Measurements from ENCODE around the gene TCP11.

TCP11 gene

DNA sequence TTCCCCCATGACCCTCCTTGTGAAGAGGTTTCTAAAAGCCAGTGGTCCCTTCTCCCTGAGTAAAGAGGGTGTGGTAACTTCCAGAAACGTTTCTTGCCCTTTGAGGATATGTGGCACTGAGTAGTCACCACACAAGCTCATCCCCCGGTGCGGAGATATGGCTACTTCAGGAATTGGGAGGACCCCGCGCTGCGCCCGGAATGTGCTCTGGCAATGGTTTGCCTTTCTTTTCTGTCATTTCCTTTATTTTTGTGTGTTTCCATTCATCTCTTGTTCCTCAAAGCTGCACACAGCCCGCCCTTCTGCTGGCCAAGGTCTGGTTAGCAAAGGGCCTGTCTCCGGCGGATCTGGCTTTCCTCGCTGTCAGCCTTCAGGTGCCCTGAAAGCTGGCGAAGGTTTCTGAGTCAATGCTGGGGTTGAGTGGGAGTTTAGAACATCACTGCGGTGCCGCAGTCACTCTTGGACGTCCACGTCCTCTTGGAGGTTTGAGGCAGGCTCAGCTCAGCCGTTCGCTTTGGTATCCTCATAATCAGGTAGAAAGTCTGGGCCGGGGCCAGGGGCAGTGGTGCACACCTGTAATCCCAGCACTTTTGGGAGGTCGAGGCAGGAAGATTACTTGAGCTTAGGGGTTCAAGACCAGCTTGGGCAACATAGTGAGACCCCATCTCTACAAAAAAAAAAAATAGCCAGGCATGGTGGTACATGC lies 67.2 kb downstream of the TCP11 start:
- no peak for DNase-seq (ENCODE audit: low read depth)
- TF ChIP-seq POLR2A (IDR thresholded peaks at IDR 0.05; ENCODE audit: extremely low read depth, insufficient read length) (no peak), MYC (IDR thresholded peaks at IDR 0.05; ENCODE audit: low read depth, low read length) (no peak)
- TF ChIP-seq, protein P1, sequence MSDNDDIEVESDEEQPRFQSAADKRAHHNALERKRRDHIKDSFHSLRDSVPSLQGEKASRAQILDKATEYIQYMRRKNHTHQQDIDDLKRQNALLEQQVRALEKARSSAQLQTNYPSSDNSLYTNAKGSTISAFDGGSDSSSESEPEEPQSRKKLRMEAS (IDR thresholded peaks at IDR 0.05; ENCODE audit: low read depth, low read length): no peak
- TF ChIP-seq, protein P2, sequence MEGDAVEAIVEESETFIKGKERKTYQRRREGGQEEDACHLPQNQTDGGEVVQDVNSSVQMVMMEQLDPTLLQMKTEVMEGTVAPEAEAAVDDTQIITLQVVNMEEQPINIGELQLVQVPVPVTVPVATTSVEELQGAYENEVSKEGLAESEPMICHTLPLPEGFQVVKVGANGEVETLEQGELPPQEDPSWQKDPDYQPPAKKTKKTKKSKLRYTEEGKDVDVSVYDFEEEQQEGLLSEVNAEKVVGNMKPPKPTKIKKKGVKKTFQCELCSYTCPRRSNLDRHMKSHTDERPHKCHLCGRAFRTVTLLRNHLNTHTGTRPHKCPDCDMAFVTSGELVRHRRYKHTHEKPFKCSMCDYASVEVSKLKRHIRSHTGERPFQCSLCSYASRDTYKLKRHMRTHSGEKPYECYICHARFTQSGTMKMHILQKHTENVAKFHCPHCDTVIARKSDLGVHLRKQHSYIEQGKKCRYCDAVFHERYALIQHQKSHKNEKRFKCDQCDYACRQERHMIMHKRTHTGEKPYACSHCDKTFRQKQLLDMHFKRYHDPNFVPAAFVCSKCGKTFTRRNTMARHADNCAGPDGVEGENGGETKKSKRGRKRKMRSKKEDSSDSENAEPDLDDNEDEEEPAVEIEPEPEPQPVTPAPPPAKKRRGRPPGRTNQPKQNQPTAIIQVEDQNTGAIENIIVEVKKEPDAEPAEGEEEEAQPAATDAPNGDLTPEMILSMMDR (IDR thresholded peaks at IDR 0.05; ENCODE audit: low read depth, low read length): no peak
- H3K4me3 ChIP-seq (ENCODE audit: low read depth, low read length): no peak overlapping the region

DNA sequence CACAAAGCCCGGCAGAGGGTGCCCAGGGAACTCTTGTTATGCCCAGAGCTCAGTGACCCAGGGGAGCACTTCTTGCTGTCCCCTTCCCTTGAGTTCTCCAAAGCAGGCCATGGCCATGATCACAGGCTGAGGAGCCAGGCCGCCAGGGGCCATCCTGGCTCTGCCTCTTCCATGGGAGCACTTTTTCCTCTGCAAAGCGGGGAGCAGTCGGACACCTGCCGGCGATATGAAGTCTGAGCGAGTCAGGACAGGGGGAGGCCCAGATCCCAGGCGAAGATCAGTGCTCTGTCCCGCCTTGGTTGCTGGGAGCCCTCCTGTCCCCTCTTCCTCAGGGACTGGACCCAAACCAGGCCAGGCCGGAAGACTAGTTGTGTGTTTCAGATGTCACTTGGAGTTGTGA lies 67.9 kb downstream of the TCP11 start:
- TF ChIP-seq, protein P1 (IDR thresholded peaks at IDR 0.05; ENCODE audit: low read depth, low read length): no peak
- TF ChIP-seq POLR2A (IDR thresholded peaks at IDR 0.05; ENCODE audit: extremely low read depth, insufficient read length): no peak
- TF ChIP-seq, protein P2 (IDR thresholded peaks at IDR 0.05; ENCODE audit: low read depth, low read length): no peak
- H3K4me3 ChIP-seq (ENCODE audit: low read depth, low read length): no peak overlapping the region
- no peak for DNase-seq (ENCODE audit: low read depth)

DNA sequence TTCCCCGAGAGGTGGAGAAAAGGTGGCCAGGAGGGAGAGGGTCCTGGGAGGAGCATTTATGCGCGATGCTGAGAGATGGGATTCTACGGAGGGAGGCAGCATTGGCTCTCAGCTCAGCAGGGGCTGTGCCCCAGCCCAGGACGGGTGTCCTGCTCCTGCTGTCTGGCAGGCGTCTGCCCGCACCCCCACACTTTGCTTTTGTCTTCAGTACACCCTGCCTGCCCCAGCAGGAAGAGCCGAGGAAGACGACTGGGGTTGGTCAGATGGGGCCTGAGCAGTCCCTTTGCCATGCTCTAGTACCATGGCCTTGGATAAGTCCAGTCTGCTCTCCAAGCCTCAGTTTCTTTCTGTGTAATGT lies 68.5 kb downstream of the TCP11 start:
- TF ChIP-seq, protein P2 (IDR thresholded peaks at IDR 0.05; ENCODE audit: low read depth, low read length): no peak
- TF ChIP-seq POLR2A (IDR thresholded peaks at IDR 0.05; ENCODE audit: extremely low read depth, insufficient read length) (no peak), MYC (IDR thresholded peaks at IDR 0.05; ENCODE audit: low read depth, low read length) (no peak)
- TF ChIP-seq, protein P1 (IDR thresholded peaks at IDR 0.05; ENCODE audit: low read depth, low read length): no peak
- no peak overlapping the region for H3K4me3 ChIP-seq (ENCODE audit: low read depth, low read length)
- DNase-seq (ENCODE audit: low read depth): no peak

DNA sequence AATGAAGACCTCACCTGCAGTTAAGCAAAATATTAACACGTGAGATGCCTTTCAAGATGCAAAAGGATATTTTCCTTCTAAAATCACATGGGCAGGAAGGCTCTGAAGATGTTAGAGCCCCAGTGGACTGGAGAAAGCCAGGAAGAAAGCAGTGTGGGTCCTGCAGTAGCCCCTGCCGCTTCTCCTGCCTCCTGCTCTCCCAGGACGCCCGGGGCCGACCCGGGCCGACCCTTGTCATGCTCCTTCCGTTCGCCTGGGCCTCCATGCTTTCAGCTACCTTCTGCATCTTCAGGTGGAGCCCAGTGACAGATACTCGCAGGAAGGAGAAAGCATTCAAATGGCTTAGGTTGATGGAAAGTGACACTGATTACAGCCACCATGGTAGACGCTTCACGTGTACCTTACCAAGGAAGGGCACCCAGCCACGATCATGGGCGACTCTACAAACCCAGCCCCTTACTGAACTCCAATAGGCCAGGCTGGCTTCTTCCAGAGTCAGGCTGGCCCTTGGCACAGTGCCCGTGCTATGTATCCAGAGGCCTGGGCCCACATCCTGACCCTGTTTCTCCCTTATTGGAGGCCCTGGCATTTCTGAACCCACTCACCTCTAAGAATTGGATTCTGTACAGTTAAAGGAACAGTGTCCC lies 69.0 kb downstream of the TCP11 start:
- no peak overlapping the region for H3K4me3 ChIP-seq (ENCODE audit: low read depth, low read length)
- DNase-seq (ENCODE audit: low read depth): no peak
- no peak for TF ChIP-seq POLR2A (IDR thresholded peaks at IDR 0.05; ENCODE audit: extremely low read depth, insufficient read length)
- TF ChIP-seq, protein P1 (IDR thresholded peaks at IDR 0.05; ENCODE audit: low read depth, low read length): no peak
- no peak for TF ChIP-seq MYC (IDR thresholded peaks at IDR 0.05; ENCODE audit: low read depth, low read length)
- TF ChIP-seq, protein P2 (IDR thresholded peaks at IDR 0.05; ENCODE audit: low read depth, low read length): no peak

DNA sequence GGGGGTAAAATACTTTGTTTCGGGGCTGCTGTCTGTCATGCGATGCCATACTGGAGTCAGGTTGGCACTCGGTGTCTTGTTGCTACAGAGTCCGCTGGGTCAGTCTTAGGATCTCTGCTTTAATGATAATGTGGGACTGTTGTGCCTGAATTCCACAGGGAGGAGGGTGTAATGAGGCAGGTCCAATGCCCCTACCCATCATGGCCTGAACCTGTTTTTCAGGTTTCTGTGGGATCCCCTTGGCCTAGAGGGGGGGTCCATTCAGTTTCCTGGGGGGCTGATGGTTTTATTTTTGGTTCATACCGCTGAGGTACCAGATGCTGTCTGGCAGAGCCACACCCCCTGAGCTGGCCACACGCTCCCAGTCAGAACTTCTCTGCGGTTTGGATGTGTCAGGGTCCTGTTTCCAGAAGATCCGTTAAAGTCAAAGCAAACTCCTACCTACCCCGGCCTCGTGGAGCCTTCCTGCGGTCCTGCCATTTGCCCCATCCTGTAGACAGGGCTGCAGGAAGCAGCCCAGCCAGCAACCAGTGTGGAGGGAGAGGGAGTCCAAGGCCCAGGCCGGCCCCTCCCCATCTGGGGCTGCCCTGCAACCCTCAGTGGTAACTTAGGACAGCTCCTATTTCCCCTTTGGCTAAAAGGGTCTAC lies 69.7 kb downstream of the TCP11 start:
- H3K4me3 ChIP-seq (ENCODE audit: low read depth, low read length): no peak overlapping the region
- DNase-seq (ENCODE audit: low read depth): no peak
- TF ChIP-seq POLR2A (IDR thresholded peaks at IDR 0.05; ENCODE audit: extremely low read depth, insufficient read length) (no peak), MYC (IDR thresholded peaks at IDR 0.05; ENCODE audit: low read depth, low read length) (no peak)
- TF ChIP-seq, protein P2 (IDR thresholded peaks at IDR 0.05; ENCODE audit: low read depth, low read length): no peak
- TF ChIP-seq, protein P1 (IDR thresholded peaks at IDR 0.05; ENCODE audit: low read depth, low read length): no peak
